GM21786 (cell line): ENCODE measurements around the gene HDAC4.

Source experiments
- ATAC-seq: cut with Tn5 transposase; IDR thresholded peaks from one replicate; pipeline ENCODE4 v1.9.1; 2021; ENCODE audit not compliant: unreplicated experiment

The HDAC4 gene

GRCh38 chr2:239162141-239162821 is 238.5 kb downstream of the HDAC4 start:
- no peak for ATAC-seq

- ATAC-seq = no peak
Measured at GRCh38 chr2:239161711-239162140, 239.1 kb downstream of the HDAC4 start.

GRCh38 chr2:239160226-239161143 is 240.3 kb downstream of the HDAC4 start:
- no peak for ATAC-seq

- ATAC-seq = no peak
Measured at GRCh38 chr2:239159476-239159911, 241.3 kb downstream of the HDAC4 start.

- ATAC-seq = no peak
Measured at GRCh38 chr2:239158641-239159475, 242.0 kb downstream of the HDAC4 start.

GRCh38 chr2:239157771-239158170 is 243.0 kb downstream of the HDAC4 start:
- no peak for ATAC-seq

GRCh38 chr2:239157269-239157668 is 243.6 kb downstream of the HDAC4 start:
- no peak for ATAC-seq

- no peak for ATAC-seq
Measured at GRCh38 chr2:239156516-239157265, 244.1 kb downstream of the HDAC4 start.

GRCh38 chr2:239155806-239156480 is 244.9 kb downstream of the HDAC4 start:
- ATAC-seq = no peak

- ATAC-seq = no peak
Measured at GRCh38 chr2:239154971-239155805, 245.6 kb downstream of the HDAC4 start.

GRCh38 chr2:239153806-239154591 is 246.8 kb downstream of the HDAC4 start:
- no peak for ATAC-seq

GRCh38 chr2:239152916-239153305 is 247.9 kb downstream of the HDAC4 start:
- ATAC-seq = no peak

- no peak for ATAC-seq
Measured at GRCh38 chr2:239152239-239152915, 248.4 kb downstream of the HDAC4 start.

GRCh38 chr2:239151201-239152131 is 249.4 kb downstream of the HDAC4 start:
- ATAC-seq = no peak

- ATAC-seq = no peak
Measured at GRCh38 chr2:239150125-239151011, 250.5 kb downstream of the HDAC4 start.

GRCh38 chr2:239149501-239149900 is 251.3 kb downstream of the HDAC4 start:
- ATAC-seq = no peak
